MM.1S (cell line): ENCODE results near the gene RFXAP.

Experiments
- DNase-seq: peaks from one replicate; pipeline ENCODE4 v3.0.0-alpha.2; 2015
- H2AFZ ChIP-seq: fragments of 300-600 bp; sonication (generic); 2 replicates; pipeline ENCODE4 v1.6.0; 2016; ENCODE audit warnings: antibody characterized with exemption, low read length
- H3F3A ChIP-seq: fragments of 300-600 bp; sonication (generic); 2 replicates; pipeline ENCODE4 v1.6.1; 2016; ENCODE audit warnings: mild to moderate bottlenecking, antibody characterized with exemption, low read length, moderate library complexity, mixed read lengths; ENCODE audit not compliant: insufficient read depth
- H3K27ac ChIP-seq: fragments of 300-600 bp; sonication (generic); 2 replicates; pipeline ENCODE4 v1.5.1; 2016; ENCODE audit warnings: mild to moderate bottlenecking, low read length
- H3K27me3 ChIP-seq: fragments of 300-600 bp; sonication (generic); replicated peaks from 2 replicates; pipeline ENCODE4 v1.6.0; 2016; ENCODE audit warnings: low read length; ENCODE audit not compliant: insufficient read depth
- H3K36me3 ChIP-seq: fragments of 300-600 bp; sonication (generic); replicated peaks from 2 replicates; pipeline ENCODE4 v1.6.1; 2016; ENCODE audit warnings: mild to moderate bottlenecking, low read length, mixed read lengths; ENCODE audit not compliant: insufficient read depth
- H3K4me1 ChIP-seq: fragments of 300-600 bp; sonication (generic); 2 replicates; pipeline ENCODE4 v1.6.1; 2016; ENCODE audit warnings: low read length, mixed read lengths
- H3K4me2 ChIP-seq: fragments of 300-600 bp; sonication (generic); 2 replicates; pipeline ENCODE4 v1.6.0; 2016; ENCODE audit warnings: low read depth, low read length
- H3K4me3 ChIP-seq: fragments of 300-600 bp; sonication (generic); 2 replicates; pipeline ENCODE4 v1.5.1; 2016; ENCODE audit warnings: low read length, mixed read lengths
- H3K79me2 ChIP-seq: fragments of 300-600 bp; sonication (generic); 2 replicates; pipeline ENCODE4 v1.6.1; 2016; ENCODE audit warnings: mixed run types, low read length, mixed read lengths
- H3K9ac ChIP-seq: fragments of 300-600 bp; sonication (generic); 2 replicates; pipeline ENCODE4 v1.6.1; 2016; ENCODE audit warnings: low read length, mixed read lengths
- H3K9me2 ChIP-seq: fragments of 300-600 bp; sonication (generic); replicated peaks from 2 replicates; pipeline ENCODE4 v1.6.1; 2016; ENCODE audit warnings: mild to moderate bottlenecking, low read length, mixed read lengths; ENCODE audit not compliant: insufficient read depth
- H3K9me3 ChIP-seq: fragments of 300-600 bp; sonication (generic); replicated peaks from 2 replicates; pipeline ENCODE4 v1.6.1; 2016; ENCODE audit warnings: mild to moderate bottlenecking, low read length, mixed read lengths; ENCODE audit not compliant: insufficient read depth
- H4K20me1 ChIP-seq: fragments of 300-600 bp; sonication (generic); 2 replicates; pipeline ENCODE4 v1.6.1; 2016; ENCODE audit warnings: mild to moderate bottlenecking, low read length, moderate library complexity, mixed read lengths; ENCODE audit not compliant: insufficient read depth
- EZH2 ChIP-seq: fragments of 300-600 bp; sonication (generic); optimal IDR thresholded peaks from 2 replicates; pipeline ENCODE3; 2017; ENCODE audit warnings: low read depth, mild to moderate bottlenecking, antibody characterized with exemption, low read length, mixed read lengths
- EZH2phosphoT487 ChIP-seq: fragments of 300-600 bp; sonication (generic); IDR thresholded peaks from 2 replicates; pipeline ENCODE4 v1.6.1; 2018; ENCODE audit warnings: antibody characterized with exemption, low read length
- TF ChIP-seq, protein P1 (sequence below): fragments of 300-600 bp; sonication (generic); IDR thresholded peaks from 2 replicates; pipeline ENCODE4 v1.5.1; 2016; ENCODE audit warnings: antibody characterized with exemption, low read length, mixed read lengths

Gene RFXAP

GRCh38 chr13:36865265-36865664 is 46.2 kb downstream of the RFXAP start:
- Histone ChIP-seq H2AFZ (no peak overlapping the region), H3K9me2 (no peaks in the 10 kb centered on the region), H3F3A (no peaks in the 10 kb centered on the region), H3K27ac (no peak overlapping the region), H3K36me3 (no peaks in the 10 kb centered on the region), H3K9ac (no peak overlapping the region), H3K9me3 (no peaks in the 10 kb centered on the region), H3K27me3 (no peaks in the 10 kb centered on the region), H3K79me2 (no peaks in the 10 kb centered on the region), H3K4me2 (no peak overlapping the region), H3K4me1 (no peaks in the 10 kb centered on the region), H3K4me3 (no peak overlapping the region), H4K20me1 (no peaks in the 10 kb centered on the region)
- no peak for DNase-seq
- TF ChIP-seq, protein P1, sequence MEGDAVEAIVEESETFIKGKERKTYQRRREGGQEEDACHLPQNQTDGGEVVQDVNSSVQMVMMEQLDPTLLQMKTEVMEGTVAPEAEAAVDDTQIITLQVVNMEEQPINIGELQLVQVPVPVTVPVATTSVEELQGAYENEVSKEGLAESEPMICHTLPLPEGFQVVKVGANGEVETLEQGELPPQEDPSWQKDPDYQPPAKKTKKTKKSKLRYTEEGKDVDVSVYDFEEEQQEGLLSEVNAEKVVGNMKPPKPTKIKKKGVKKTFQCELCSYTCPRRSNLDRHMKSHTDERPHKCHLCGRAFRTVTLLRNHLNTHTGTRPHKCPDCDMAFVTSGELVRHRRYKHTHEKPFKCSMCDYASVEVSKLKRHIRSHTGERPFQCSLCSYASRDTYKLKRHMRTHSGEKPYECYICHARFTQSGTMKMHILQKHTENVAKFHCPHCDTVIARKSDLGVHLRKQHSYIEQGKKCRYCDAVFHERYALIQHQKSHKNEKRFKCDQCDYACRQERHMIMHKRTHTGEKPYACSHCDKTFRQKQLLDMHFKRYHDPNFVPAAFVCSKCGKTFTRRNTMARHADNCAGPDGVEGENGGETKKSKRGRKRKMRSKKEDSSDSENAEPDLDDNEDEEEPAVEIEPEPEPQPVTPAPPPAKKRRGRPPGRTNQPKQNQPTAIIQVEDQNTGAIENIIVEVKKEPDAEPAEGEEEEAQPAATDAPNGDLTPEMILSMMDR = no peak
- no peak for TF ChIP-seq EZH2
- no peak for TF ChIP-seq EZH2phosphoT487

DNA sequence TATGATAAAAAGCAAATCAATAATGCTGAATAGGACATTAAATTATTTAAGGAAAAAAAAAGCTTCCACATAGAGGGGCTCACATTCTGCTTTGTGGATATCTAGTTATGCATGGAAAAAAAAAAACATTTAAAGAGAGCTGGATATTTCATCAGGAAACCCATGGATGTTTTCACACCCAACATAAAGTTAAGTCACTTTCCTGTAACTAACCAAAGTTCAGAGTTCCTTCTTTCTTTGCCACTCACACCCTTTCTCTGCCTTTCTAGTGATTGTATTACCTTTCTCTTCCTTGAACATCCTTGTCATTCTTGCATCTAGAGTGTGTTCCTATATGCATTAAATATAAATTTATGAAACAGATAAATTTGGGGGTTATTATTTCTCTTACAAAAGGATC is 47.2 kb downstream of the RFXAP start:
- H3K27ac ChIP-seq = no peak overlapping the region
- H3K4me3 ChIP-seq = no peak overlapping the region
- H3K4me2 ChIP-seq = no peak overlapping the region
- no peaks in the 10 kb centered on the region for H3K79me2 ChIP-seq
- H4K20me1 ChIP-seq = no peaks in the 10 kb centered on the region
- H3K9ac ChIP-seq = no peak overlapping the region
- H3K4me1 ChIP-seq = no peaks in the 10 kb centered on the region
- TF ChIP-seq, protein P1 = no peak
- TF ChIP-seq EZH2phosphoT487 (no peak), EZH2 (no peak)
- H3K9me2 ChIP-seq = no peaks in the 10 kb centered on the region
- H3K27me3 ChIP-seq = no peaks in the 10 kb centered on the region
- no peaks in the 10 kb centered on the region for H3K9me3 ChIP-seq
- H3K36me3 ChIP-seq = no peaks in the 10 kb centered on the region
- no peak overlapping the region for H2AFZ ChIP-seq
- no peak for DNase-seq
- H3F3A ChIP-seq = no peaks in the 10 kb centered on the region

GRCh38 chr13:36870050-36870692 is 51.1 kb downstream of the RFXAP start:
- Histone ChIP-seq H3K9me2 (no peaks in the 10 kb centered on the region), H2AFZ (no peak overlapping the region), H3K27me3 (no peaks in the 10 kb centered on the region), H3K4me1 (no peaks in the 10 kb centered on the region), H3K4me3 (no peak overlapping the region), H3K27ac (no peak overlapping the region), H3F3A (no peaks in the 10 kb centered on the region), H3K36me3 (no peaks in the 10 kb centered on the region), H3K79me2 (no peaks in the 10 kb centered on the region), H4K20me1 (no peaks in the 10 kb centered on the region), H3K9me3 (no peaks in the 10 kb centered on the region), H3K4me2 (no peak overlapping the region), H3K9ac (no peak overlapping the region)
- TF ChIP-seq EZH2phosphoT487 (no peak), EZH2 (no peak)
- TF ChIP-seq, protein P1 = no peak
- DNase-seq = no peak
